Caco-2 (cell line): ENCODE measurements around the gene SRSF12. TPM values are rescaled to one million over a fixed set of nuclear protein-coding genes. Genes with fewer than 3 reads are reported as not detected.
A peak's percentile ranks its signal among the peaks of the same experiment; 100 is the strongest.

ENCODE experiments used
- BruUV-seq: library from RNA; stranded (reverse); fragments of 400-500 nt; replicated peaks from 2 replicates; lab custom pipeline; 2021; lab: Mats Ljungman, UMichigan
- CTCF ChIA-PET: fragments of 300-600 bp; sonication (Branson Sonifier 250); formaldehyde crosslinking; loops from one replicate; lab custom pipeline; 2022; ENCODE audit warnings: antibody characterized with exemption; lab: Charles Lee
- POLR2A ChIA-PET: fragments of 300-600 bp; sonication (Branson Sonifier 250); formaldehyde crosslinking; loops from one replicate; lab custom pipeline; 2022; ENCODE audit warnings: antibody characterized with exemption; lab: Charles Lee
- DNase-seq, 2 experiments: peaks; one replicate each; pipeline versions ENCODE4 v3.0.0 to v3.0.0-alpha.2; 2020 to 2022
- H3K27me3 ChIP-seq: replicated peaks from 2 replicates; pipeline ENCODE4 v1.6.0; 2011; ENCODE audit warnings: low read length; ENCODE audit not compliant: control insufficient read depth, insufficient read depth
- H3K36me3 ChIP-seq: 2 replicates; pipeline ENCODE4 v1.5.1; 2011; ENCODE audit warnings: low read length; ENCODE audit not compliant: control insufficient read depth, insufficient read depth
- H3K4me1 ChIP-seq: fragments of 250-450 bp; sonication (Bioruptor Pico); 2 replicates; pipeline ENCODE4 v1.5.1; 2020; ENCODE audit warnings: mild to moderate bottlenecking
- H3K4me3 ChIP-seq: 2 replicates; pipeline ENCODE4 v1.5.1; 2011; ENCODE audit warnings: low read depth, mild to moderate bottlenecking, control low read depth, low read length
- H3K9me3 ChIP-seq: fragments of 250-450 bp; sonication (Bioruptor Pico); 2 replicates; pipeline ENCODE4 v1.5.1; 2020; ENCODE audit warnings: mild to moderate bottlenecking, moderate library complexity
- H3K27ac Mint-ChIP-seq: one replicate; pipeline ENCODE4 v1.8.0; 2022; ENCODE audit warnings: mixed read lengths; ENCODE audit not compliant: unreplicated experiment
- H3K27me3 Mint-ChIP-seq: one replicate; pipeline ENCODE4 v1.8.0; 2022; ENCODE audit warnings: mixed read lengths; ENCODE audit not compliant: insufficient read depth, unreplicated experiment
- H3K36me3 Mint-ChIP-seq: one replicate; pipeline ENCODE4 v1.8.0; 2022; ENCODE audit warnings: mild to moderate bottlenecking, mixed read lengths; ENCODE audit not compliant: insufficient read depth, unreplicated experiment
- H3K4me1 Mint-ChIP-seq: one replicate; pipeline ENCODE4 v1.8.0; 2022; ENCODE audit warnings: low read depth, mixed read lengths; ENCODE audit not compliant: unreplicated experiment
- H3K4me3 Mint-ChIP-seq: one replicate; pipeline ENCODE4 v1.8.0; 2022; ENCODE audit warnings: mild to moderate bottlenecking, moderate library complexity, mixed read lengths; ENCODE audit not compliant: unreplicated experiment
- H3K9me3 Mint-ChIP-seq: one replicate; pipeline ENCODE4 v1.8.0; 2022; ENCODE audit warnings: mixed read lengths; ENCODE audit not compliant: unreplicated experiment
- CTCF ChIP-seq, 2 experiments: fragments of 200-600 bp in 1 of 2; IDR thresholded peaks; 1 replicate in 1 of 2; 2 replicates in 1 of 2; pipeline versions ENCODE4 v1.5.1 to v1.8.0; 2011 to 2022; ENCODE audit warnings: antibody characterized with exemption in 1 of 2, control low read depth in 1 of 2, inconsistent platforms in 1 of 2, low read depth in 1 of 2, low read length in 1 of 2, mild to moderate bottlenecking in 1 of 2, moderate library complexity in 1 of 2; ENCODE audit not compliant: insufficient read depth in 1 of 2, severe bottlenecking in 1 of 2, unreplicated experiment in 1 of 2
- intact Hi-C: fragments of 100-400 bp; cut with micrococcal nuclease; formaldehyde crosslinking; loops from one replicate; pipeline ENCODE4 v1.10.0; 2022; ENCODE audit not compliant: unreplicated experiment
- total RNA-seq: library from RNA; stranded (reverse); gene quantifications from 2 replicates; pipeline ENCODE4 v1.2.3, GENCODE V29; 2022

The SRSF12 gene
- total RNA-seq, 1 experiment from 2014 or later = 0.79 TPM

- intact Hi-C loops = loop anchor here (1.0 to 2.0 kb wide), 4 partner anchors 18 to 246 kb away; no protein-coding TSS in a partner anchor
- no peaks in the 10 kb centered on the region for H3K4me1 Mint-ChIP-seq
- Histone ChIP-seq H3K4me3 (no peak overlapping the region), H3K4me1 (no peaks in the 10 kb centered on the region), H3K36me3 (no peaks in the 10 kb centered on the region), H3K27me3 (no peaks in the 10 kb centered on the region), H3K9me3 (no peaks in the 10 kb centered on the region)
- no TSS peak for BruUV-seq
- CTCF ChIA-PET = interaction anchor here (0.7 to 1.3 kb wide), 4 partner anchors 120 to 189 kb away, joined by 3 to 8 read pairs (median 4); no protein-coding TSS in a partner anchor
- POLR2A ChIA-PET = no interaction called here
- DNase-seq = peak in 1 of 2 experiments; percentile 45
- peaks cover 10% of the 10 kb centered on the region for H3K9me3 Mint-ChIP-seq
- TF ChIP-seq CTCF (IDR thresholded peaks at IDR 0.05; ENCODE audit: insufficient read depth in 1 of 2, low read depth in 1 of 2, low read length in 1 of 2, severe bottlenecking in 1 of 2, unreplicated experiment in 1 of 2) = peak; percentile 61 to 71
- H3K27me3 Mint-ChIP-seq = no peaks in the 10 kb centered on the region
- H3K36me3 Mint-ChIP-seq = peaks cover 6% of the 10 kb centered on the region
- H3K4me3 Mint-ChIP-seq = no peak overlapping the region
- H3K27ac Mint-ChIP-seq = no peak overlapping the region
These were observed 4.8 kb upstream of the SRSF12 start for GRCh38 chr6:89122625-89123024.

- intact Hi-C loops = loop anchor here (1.0 to 2.0 kb wide), 4 partner anchors 19 to 247 kb away; no protein-coding TSS in a partner anchor
- no peaks in the 10 kb centered on the region for H3K27me3 ChIP-seq
- H3K4me1 ChIP-seq = no peaks in the 10 kb centered on the region
- Mint-ChIP-seq H3K4me3 (no peak overlapping the region), H3K27ac (no peak overlapping the region), H3K36me3 (peaks cover 6% of the 10 kb centered on the region), H3K9me3 (peaks cover 10% of the 10 kb centered on the region), H3K4me1 (no peaks in the 10 kb centered on the region), H3K27me3 (no peaks in the 10 kb centered on the region)
- H3K36me3 ChIP-seq = no peaks in the 10 kb centered on the region
- ChIA-PET CTCF (interaction anchor here (0.7 to 1.3 kb wide), 2 partner anchors 135 to 139 kb away, joined by 3 to 8 read pairs; no protein-coding TSS in a partner anchor), POLR2A (no interaction called here)
- no peak for TF ChIP-seq CTCF (IDR thresholded peaks at IDR 0.05; ENCODE audit: insufficient read depth in 1 of 2, low read depth in 1 of 2, low read length in 1 of 2, severe bottlenecking in 1 of 2, unreplicated experiment in 1 of 2)
- BruUV-seq = no TSS peak
- DNase-seq = no peak
- no peak overlapping the region for H3K4me3 ChIP-seq
- no peaks in the 10 kb centered on the region for H3K9me3 ChIP-seq
These were observed 4.1 kb upstream of the SRSF12 start for GRCh38 chr6:89121934-89122333.

- H3K4me3 ChIP-seq = no peak overlapping the region
- no TSS peak for BruUV-seq
- H3K4me1 Mint-ChIP-seq = no peaks in the 10 kb centered on the region
- H3K4me1 ChIP-seq = no peaks in the 10 kb centered on the region
- ChIA-PET CTCF (interaction anchor here (0.6 to 0.7 kb wide), 2 partner anchors 8 to 176 kb away, joined by 3 read pairs; no protein-coding TSS in a partner anchor), POLR2A (no interaction called here)
- no peak overlapping the region for H3K4me3 Mint-ChIP-seq
- no peaks in the 10 kb centered on the region for H3K36me3 ChIP-seq
- no peak overlapping the region for H3K27ac Mint-ChIP-seq
- no peak for TF ChIP-seq CTCF (IDR thresholded peaks at IDR 0.05; ENCODE audit: insufficient read depth in 1 of 2, low read depth in 1 of 2, low read length in 1 of 2, severe bottlenecking in 1 of 2, unreplicated experiment in 1 of 2)
- no peaks in the 10 kb centered on the region for H3K27me3 ChIP-seq
- H3K9me3 ChIP-seq = no peaks in the 10 kb centered on the region
- intact Hi-C loops = no loop called here
- H3K9me3 Mint-ChIP-seq = peaks cover 10% of the 10 kb centered on the region
- H3K27me3 Mint-ChIP-seq = no peaks in the 10 kb centered on the region
- DNase-seq = no peak
- peaks cover 6% of the 10 kb centered on the region for H3K36me3 Mint-ChIP-seq
These were observed 2.5 kb upstream of the SRSF12 start for GRCh38 chr6:89120371-89120770.
